Left renal cortex interstitium (tissue), 4 donors: Measurements from ENCODE around the gene SPRY1. TPM values are rescaled to one million over a fixed set of nuclear protein-coding genes. Genes with fewer than 3 reads are reported as not detected.

Experiments used
- DNase-seq, 4 donors: peaks; one replicate each; pipeline ENCODE4 v3.0.0-alpha.2; 2013; ENCODE audit warnings: low read depth in 4 of 4, low spot score in 2 of 4, missing footprints in 1 of 4
- polyA plus RNA-seq, 4 donors: library from polyadenylated mRNA; unstranded; fragments of 120-200 nt; gene quantifications; one replicate each; pipeline ENCODE4 v1.2.1, GENCODE V29; 2013; ENCODE audit not compliant: insufficient read length in 4 of 4

Gene SPRY1
- polyA plus RNA-seq, 4 donors: 76.1 to 97.3 (median 89.4) TPM

DNA sequence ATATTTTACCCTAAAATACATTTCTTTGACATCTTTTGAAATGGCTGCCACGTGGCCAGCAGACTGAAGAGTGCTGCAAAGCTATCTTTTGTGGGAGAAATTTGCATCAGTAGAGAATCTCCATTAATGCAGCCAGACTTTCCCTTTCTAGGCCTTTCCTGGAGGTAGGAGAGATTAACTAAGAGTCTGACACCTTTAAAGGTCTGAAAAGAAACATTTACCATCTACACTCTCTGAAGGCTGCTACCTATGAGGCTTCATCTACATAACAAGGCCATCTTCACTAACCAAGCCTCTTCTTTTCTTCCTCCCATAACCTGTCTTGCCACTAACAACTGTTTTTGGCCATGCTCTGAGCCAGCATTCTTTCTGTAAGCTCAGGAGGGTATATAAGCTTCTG is 17.8 kb upstream of the SPRY1 start:
- no peak for DNase-seq

DNA sequence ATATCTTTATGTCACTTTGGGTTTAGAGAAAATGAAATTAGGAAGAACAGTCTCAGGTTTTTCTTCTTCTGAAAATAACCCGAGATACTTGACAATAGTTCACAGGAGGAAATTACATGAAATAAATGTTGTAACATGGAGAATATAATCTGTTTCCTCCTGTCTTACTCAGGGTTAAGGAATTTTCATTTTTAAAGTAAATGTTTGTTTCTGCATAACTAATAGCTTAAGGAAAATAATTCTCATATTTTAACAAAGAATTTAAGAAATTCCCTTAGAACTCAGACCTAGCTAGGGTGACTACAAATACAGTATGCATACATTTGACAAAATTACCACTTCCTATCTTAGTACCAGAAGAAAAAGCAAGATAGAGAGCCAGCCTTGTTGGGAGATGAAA is 17.2 kb upstream of the SPRY1 start:
- no peak for DNase-seq

GRCh38 chr4:123380728-123381716 is 15.6 kb upstream of the SPRY1 start:
- no peak for DNase-seq

- no peak for DNase-seq
These were observed 14.6 kb upstream of the SPRY1 start for GRCh38 chr4:123381996-123382395.

- no peak for DNase-seq
These were observed 13.0 kb upstream of the SPRY1 start for GRCh38 chr4:123383566-123383965.

GRCh38 chr4:123386609-123387008 is 10.0 kb upstream of the SPRY1 start:
- DNase-seq: no peak

GRCh38 chr4:123390846-123391456 is 5.6 kb upstream of the SPRY1 start:
- DNase-seq: no peak

DNA sequence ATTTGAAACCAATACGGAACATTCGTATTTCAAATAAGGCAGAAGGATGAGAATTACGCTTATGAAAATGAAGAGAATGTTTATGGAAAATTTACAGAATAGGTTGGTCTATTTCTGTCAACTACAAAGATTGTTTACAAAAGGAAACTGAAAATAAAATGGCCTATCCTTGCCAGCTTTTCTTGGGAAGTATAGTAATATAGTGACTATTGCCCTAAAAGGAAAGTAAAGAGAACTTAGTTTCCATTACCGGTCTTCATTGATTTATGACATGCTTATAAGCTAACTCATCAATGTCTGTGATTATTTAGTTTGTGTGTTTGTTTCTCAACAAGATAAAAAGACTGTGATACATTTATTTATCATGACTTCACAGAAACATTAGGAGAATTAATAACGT is 2.9 kb upstream of the SPRY1 start:
- no peak for DNase-seq

DNA sequence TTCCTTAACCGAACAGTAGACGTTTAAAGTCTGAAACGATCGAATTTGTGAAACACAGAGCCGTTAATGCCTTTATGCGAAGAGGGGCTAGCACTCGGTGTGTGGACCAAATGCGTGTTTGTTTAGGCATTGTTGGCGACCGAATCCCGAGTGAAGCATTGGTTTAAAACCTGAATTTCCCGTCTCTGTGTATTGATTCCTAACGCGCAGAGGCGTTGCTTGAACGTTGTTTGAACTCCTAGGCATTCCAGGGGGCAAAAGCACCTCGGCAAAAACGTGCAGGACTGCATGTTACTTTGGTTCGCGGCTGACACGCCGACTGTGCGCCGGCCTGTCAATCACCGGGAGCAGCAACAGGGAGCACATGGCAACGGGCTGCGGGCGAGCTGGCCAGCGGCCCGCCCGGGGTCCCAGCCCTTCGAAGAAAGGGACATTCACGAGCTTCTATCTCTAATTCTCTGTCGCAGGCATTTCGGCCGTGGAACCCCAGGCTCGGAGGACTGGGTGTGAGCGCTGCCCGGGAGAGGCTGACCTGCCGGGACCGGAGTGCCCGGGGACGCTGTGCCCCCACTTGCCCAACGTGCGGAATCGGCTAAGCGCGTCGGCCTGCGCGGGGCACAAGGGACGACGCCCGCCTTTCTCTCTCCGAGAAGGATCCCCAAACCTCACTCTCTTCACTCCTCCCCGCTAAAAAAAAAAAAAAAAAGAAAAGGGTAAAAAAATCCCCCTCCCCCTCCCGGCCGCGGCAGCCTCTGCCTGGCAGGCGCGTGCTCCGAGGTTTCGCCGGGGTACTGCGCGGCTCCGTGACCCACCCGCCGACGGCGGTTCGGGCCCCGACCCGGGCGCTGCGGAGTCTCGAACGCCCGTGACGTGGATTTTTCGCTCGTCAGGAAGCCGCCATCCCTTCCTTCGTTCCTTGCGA is 810 bp downstream of the SPRY1 start:
- DNase-seq: no peak

- no peak for DNase-seq
These were observed 1.7 kb downstream of the SPRY1 start for GRCh38 chr4:123398066-123398852.

DNA sequence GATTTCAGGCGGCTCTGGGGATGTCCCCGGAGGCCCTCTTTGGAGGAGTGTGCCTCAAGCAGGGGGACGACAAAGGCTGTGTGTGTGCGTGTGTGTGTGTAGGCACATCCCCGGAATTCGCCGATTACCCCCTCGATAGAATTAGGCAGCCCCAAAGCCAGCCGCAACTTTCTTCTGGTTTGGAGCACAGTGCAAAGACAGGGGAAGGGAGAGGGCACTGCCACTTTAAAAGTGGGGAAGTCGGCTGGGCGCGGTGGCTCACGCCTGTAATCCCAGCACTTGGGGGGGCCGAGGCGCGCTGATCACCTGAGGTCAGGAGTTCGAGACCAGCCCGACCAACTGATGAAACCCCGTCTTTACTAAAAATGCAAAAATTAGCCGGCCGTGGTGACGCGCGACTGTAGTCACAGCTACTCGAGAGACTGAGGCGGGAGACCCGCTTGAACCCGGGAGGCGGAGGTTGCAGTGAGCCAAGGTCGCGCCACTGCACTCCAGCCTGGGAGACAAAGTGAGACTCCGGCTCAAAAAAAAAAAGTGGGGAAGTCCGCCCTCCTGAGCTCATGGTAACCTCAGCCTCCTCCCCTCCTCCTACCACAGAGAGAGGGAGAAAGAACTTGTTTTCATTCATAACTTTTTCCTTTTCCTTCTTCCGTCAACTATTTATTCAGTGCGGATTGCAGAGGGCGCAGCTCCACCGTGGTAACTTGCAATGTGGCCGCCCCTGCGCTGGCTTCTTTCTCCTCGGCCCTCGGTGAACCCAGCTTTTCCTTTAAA is 2.4 kb downstream of the SPRY1 start:
- DNase-seq: peak in 1 of 4 donors; percentile 70

DNA sequence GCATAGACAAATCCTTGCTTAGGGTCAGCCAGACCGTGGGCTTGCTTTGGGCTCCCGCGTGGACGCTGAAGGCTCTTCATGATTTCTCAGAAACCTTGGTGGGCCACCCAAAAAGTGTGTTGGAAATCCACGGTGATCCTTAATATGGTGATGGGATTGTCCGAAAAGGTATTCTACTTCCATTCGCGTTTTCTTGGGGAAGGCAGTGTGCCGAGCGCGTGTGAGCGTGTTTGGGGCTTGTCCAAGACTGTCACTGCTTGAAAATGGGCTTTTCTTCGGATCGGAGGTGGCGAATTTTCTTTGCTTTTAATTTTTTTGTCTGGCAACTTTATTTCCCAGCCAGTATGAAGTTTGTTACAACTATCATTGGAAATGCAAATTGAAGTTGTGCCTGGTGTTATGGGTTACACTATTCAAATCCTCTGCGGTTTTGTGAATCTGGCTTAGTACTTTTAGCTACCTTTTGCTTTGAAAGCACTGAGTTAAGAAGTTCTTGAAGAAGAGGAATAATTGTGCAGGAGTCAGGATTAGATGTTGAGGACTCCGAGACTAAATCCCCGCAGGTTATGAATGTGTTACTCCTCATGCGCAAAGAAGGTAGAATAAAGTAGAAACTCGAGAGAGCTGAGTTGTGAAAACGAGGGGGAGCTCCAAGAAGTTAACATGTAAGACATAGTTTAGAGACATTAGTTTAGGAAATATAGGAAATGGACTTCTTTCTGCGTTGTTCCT is 3.2 kb downstream of the SPRY1 start:
- DNase-seq: no peak

DNA sequence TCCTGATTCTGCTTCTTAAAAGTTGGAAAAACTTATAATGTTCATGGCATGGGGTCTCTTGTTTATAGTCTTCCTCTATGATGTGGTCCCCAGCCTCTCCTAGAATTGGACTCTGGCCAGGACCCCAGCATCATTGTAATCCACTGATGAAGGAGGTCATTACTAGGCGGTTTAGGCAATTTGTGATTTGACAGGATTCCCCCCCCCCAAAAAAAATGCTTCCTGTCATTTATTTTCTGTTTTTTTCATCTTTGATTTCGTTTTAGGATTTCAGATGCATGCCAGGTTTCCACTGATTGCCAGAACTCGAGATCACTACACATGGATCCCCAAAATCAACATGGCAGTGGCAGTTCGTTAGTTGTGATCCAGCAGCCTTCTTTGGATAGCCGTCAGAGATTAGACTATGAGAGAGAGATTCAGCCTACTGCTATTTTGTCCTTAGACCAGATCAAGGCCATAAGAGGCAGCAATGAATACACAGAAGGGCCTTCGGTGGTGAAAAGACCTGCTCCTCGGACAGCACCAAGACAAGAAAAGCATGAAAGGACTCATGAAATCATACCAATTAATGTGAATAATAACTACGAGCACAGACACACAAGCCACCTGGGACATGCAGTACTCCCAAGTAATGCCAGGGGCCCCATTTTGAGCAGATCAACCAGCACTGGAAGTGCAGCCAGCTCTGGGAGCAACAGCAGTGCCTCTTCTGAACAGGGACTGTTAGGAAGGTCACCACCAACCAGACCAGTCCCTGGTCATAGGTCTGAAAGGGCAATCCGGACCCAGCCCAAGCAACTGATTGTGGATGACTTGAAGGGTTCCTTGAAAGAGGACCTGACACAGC is 4.9 kb downstream of the SPRY1 start:
- DNase-seq: no peak

- DNase-seq: no peak
These were observed 5.5 kb downstream of the SPRY1 start for GRCh38 chr4:123402121-123402465.

DNA sequence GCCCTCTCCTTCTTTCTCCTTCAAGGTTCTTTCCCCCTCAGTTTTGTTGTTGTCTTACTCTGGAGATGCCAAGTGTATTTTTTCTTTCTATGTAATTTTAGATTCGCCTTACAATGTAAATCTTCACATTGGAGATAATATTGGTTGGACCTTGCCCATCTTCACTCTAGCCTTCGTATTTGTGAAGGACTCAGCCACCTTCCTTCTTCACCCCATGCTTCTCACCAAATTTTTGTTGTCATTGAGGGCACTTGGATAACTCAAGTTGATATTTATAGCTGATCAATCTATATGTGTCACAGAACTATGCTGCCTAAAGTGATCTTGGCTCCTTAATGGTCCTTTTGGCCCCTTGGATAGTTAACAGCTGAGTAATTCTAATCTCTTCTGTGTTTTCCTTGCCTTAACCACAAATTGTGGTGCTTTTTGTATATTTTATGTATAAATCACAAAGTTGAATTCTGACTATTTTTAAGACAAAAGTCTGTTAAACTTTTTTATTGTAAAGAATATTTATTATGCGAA is 6.5 kb downstream of the SPRY1 start:
- DNase-seq: no peak

DNA sequence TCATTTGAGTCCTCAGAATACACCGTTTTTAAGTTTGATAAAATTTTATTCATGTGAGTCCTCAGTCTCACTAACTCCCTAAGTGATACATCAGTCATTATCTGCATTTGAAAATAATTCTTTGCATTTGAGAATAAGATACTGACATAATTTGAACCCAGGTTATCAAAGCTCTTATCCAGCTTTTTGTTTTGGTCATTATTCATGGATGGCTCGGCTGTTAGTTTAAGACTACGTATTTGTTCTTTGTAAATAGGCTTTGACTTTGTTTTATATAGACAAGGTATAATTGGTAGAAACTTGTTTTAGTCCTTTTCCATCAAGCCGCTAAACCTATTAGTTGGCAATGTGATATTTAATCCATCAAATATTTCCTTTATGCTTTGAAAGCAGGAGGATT is 7.9 kb downstream of the SPRY1 start:
- DNase-seq: no peak

- no peak for DNase-seq
These were observed 8.8 kb downstream of the SPRY1 start for GRCh38 chr4:123405267-123405865.
